Astrocyte of the spinal cord (primary cell): ENCODE results near the gene KCNMB2.
A peak's percentile ranks its signal among the peaks of the same experiment; 100 is the strongest.

ENCODE experiments used
- DNase-seq: peaks from one replicate; pipeline ENCODE4 v3.0.0; 2011; ENCODE audit warnings: low read depth, low spot score
- H3K4me3 ChIP-seq: 2 replicates; pipeline ENCODE4 v1.5.1; 2011; ENCODE audit warnings: low read depth, mild to moderate bottlenecking, low read length, moderate library complexity
- CTCF ChIP-seq: IDR thresholded peaks from 2 replicates; pipeline ENCODE4 v1.5.1; 2012; ENCODE audit warnings: low read depth, mild to moderate bottlenecking, low read length, inconsistent platforms
- in situ Hi-C: cut with HindIII; loops from 2 replicates; pipeline ENCODE4 v1.10.0; 2017; ENCODE audit warnings: low sequenced_read_pairs

Gene KCNMB2

GRCh38 chr3:178840586-178840985 lies 304.4 kb downstream of the KCNMB2 start:
- TF ChIP-seq CTCF = no peak
- no peak for DNase-seq
- in situ Hi-C loops = no loop called here
- H3K4me3 ChIP-seq = no peak overlapping the region

- no peak for DNase-seq
- in situ Hi-C loops = no loop called here
- no peak overlapping the region for H3K4me3 ChIP-seq
- TF ChIP-seq CTCF = no peak
These were observed 304.8 kb downstream of the KCNMB2 start for GRCh38 chr3:178841011-178841410.

- no peak for TF ChIP-seq CTCF
- DNase-seq = no peak
- in situ Hi-C loops = no loop called here
- H3K4me3 ChIP-seq = no peak overlapping the region
These were observed 308.7 kb downstream of the KCNMB2 start for GRCh38 chr3:178844916-178845315.

- in situ Hi-C loops = no loop called here
- H3K4me3 ChIP-seq = no peak overlapping the region
- TF ChIP-seq CTCF = no peak
- DNase-seq = peak; percentile 88
These were observed 309.3 kb downstream of the KCNMB2 start for GRCh38 chr3:178845420-178846118.

GRCh38 chr3:178847190-178847589 lies 311.0 kb downstream of the KCNMB2 start:
- no peak overlapping the region for H3K4me3 ChIP-seq
- DNase-seq = peak; percentile 69

GRCh38 chr3:178849199-178849910 lies 313.1 kb downstream of the KCNMB2 start:
- no peak overlapping the region for H3K4me3 ChIP-seq
- TF ChIP-seq CTCF = no peak
- DNase-seq = no peak
- in situ Hi-C loops = no loop called here

More at GRCh38 chr3:178847190-178847589, 311.0 kb downstream of the KCNMB2 start:
- in situ Hi-C loops = no loop called here
- no peak for TF ChIP-seq CTCF
